Osteoblast (primary cell): ENCODE data around the gene VAMP2. TPM values are rescaled to one million over a fixed set of nuclear protein-coding genes. Genes with fewer than 3 reads are reported as not detected.

Experiments
- DNase-seq: peaks from one replicate; pipeline ENCODE4 v3.0.0; 2011; ENCODE audit warnings: low spot score, mixed read lengths; ENCODE audit not compliant: insufficient read length; ENCODE audit errors: missing footprints
- H2AFZ ChIP-seq: 2 replicates; pipeline ENCODE4 v1.6.0; 2011; ENCODE audit warnings: mild to moderate bottlenecking, low read length
- H3K27ac ChIP-seq: 2 replicates; pipeline ENCODE4 v1.5.1; 2011; ENCODE audit warnings: mild to moderate bottlenecking, low read depth, low read length, moderate library complexity
- H3K27me3 ChIP-seq: 2 replicates; pipeline ENCODE4 v1.6.0; 2012; ENCODE audit warnings: mild to moderate bottlenecking, control low read depth, inconsistent platforms, low read length, moderate library complexity; ENCODE audit not compliant: insufficient read depth
- H3K36me3 ChIP-seq: 2 replicates; pipeline ENCODE4 v1.5.1; 2011; ENCODE audit warnings: mild to moderate bottlenecking, low read length, control low read depth, moderate library complexity; ENCODE audit not compliant: insufficient read depth
- H3K4me1 ChIP-seq: 2 replicates; pipeline ENCODE4 v1.5.1; 2011; ENCODE audit warnings: mild to moderate bottlenecking, low read length, control low read depth, moderate library complexity; ENCODE audit not compliant: insufficient read depth
- H3K4me2 ChIP-seq: 2 replicates; pipeline ENCODE4 v1.6.0; 2011; ENCODE audit warnings: mild to moderate bottlenecking, low read length; ENCODE audit not compliant: insufficient read depth
- H3K4me3 ChIP-seq: fragments of 200-600 bp; sonication (generic); 3 replicates; pipeline ENCODE4 v1.5.1; 2012; ENCODE audit warnings: mild to moderate bottlenecking, low read length, inconsistent platforms; ENCODE audit not compliant: insufficient read depth
- H3K79me2 ChIP-seq: 2 replicates; pipeline ENCODE4 v1.6.0; 2012; ENCODE audit warnings: mild to moderate bottlenecking, low read length, control low read depth, inconsistent platforms; ENCODE audit not compliant: insufficient read depth
- H3K9me3 ChIP-seq: 2 replicates; pipeline ENCODE4 v1.5.1; 2011; ENCODE audit warnings: low read depth, low read length, control low read depth
- H4K20me1 ChIP-seq: 2 replicates; pipeline ENCODE4 v1.6.0; 2012; ENCODE audit warnings: mild to moderate bottlenecking, low read length, control low read depth; ENCODE audit not compliant: insufficient read depth
- CTCF ChIP-seq: IDR thresholded peaks from 2 replicates; pipeline ENCODE4 v1.5.1; 2011; ENCODE audit warnings: mild to moderate bottlenecking, low read depth, low read length, moderate library complexity; ENCODE audit errors: extremely low read depth
- total RNA-seq: library from RNA; depleted of rRNA; stranded (reverse); fragments of >200 nt; gene quantifications from 2 replicates; pipeline ENCODE4 v1.2.3, GENCODE V29; 2012

VAMP2 gene
- total RNA-seq, 1 donor = 5.4 TPM

GRCh38 chr17:8141741-8142140 lies 21.0 kb downstream of the VAMP2 start:
- peaks cover 59% of the 10 kb centered on the region for H3K36me3 ChIP-seq

GRCh38 chr17:8141045-8141444 lies 21.7 kb downstream of the VAMP2 start:
- H3K79me2 ChIP-seq = no peaks in the 10 kb centered on the region
- H3K27ac ChIP-seq = no peak overlapping the region
- TF ChIP-seq CTCF = no peak
- no peak overlapping the region for H2AFZ ChIP-seq
- H3K4me3 ChIP-seq = no peak overlapping the region
- peaks cover 7% of the 10 kb centered on the region for H4K20me1 ChIP-seq
- H3K27me3 ChIP-seq = no peaks in the 10 kb centered on the region
- H3K4me1 ChIP-seq = peaks cover 14% of the 10 kb centered on the region
- no peak overlapping the region for H3K4me2 ChIP-seq
- no peaks in the 10 kb centered on the region for H3K9me3 ChIP-seq
- H3K36me3 ChIP-seq = peaks cover 52% of the 10 kb centered on the region
- DNase-seq = peak; percentile 9

More at GRCh38 chr17:8141741-8142140, 21.0 kb downstream of the VAMP2 start:
- H3K9me3 ChIP-seq = no peaks in the 10 kb centered on the region
- H2AFZ ChIP-seq = no peak overlapping the region
- H3K4me2 ChIP-seq = no peak overlapping the region
- H3K79me2 ChIP-seq = no peaks in the 10 kb centered on the region
- H3K27ac ChIP-seq = no peak overlapping the region
- no peaks in the 10 kb centered on the region for H3K27me3 ChIP-seq
- peak; percentile 45 for DNase-seq
- H3K4me3 ChIP-seq = no peak overlapping the region
- peaks cover 14% of the 10 kb centered on the region for H3K4me1 ChIP-seq
- no peak for TF ChIP-seq CTCF
- peaks cover 13% of the 10 kb centered on the region for H4K20me1 ChIP-seq

- Histone ChIP-seq H3K4me2 (no peak overlapping the region), H3K4me3 (no peak overlapping the region), H3K4me1 (peaks cover 14% of the 10 kb centered on the region), H3K36me3 (peaks cover 45% of the 10 kb centered on the region), H2AFZ (no peak overlapping the region), H3K27ac (no peak overlapping the region), H4K20me1 (peaks cover 7% of the 10 kb centered on the region), H3K9me3 (no peaks in the 10 kb centered on the region), H3K27me3 (no peaks in the 10 kb centered on the region), H3K79me2 (no peaks in the 10 kb centered on the region)
- TF ChIP-seq CTCF = no peak
- peak; percentile 81 for DNase-seq
Measured at GRCh38 chr17:8140065-8141029, 22.4 kb downstream of the VAMP2 start.

GRCh38 chr17:8138672-8139371 lies 23.9 kb downstream of the VAMP2 start:
- Histone ChIP-seq H3K79me2 (no peaks in the 10 kb centered on the region), H3K4me3 (peak overlapping the region; percentile 70), H3K27ac (peak overlapping the region; percentile 87), H3K27me3 (no peaks in the 10 kb centered on the region), H3K36me3 (peaks cover 32% of the 10 kb centered on the region), H3K9me3 (no peaks in the 10 kb centered on the region), H4K20me1 (peaks cover 7% of the 10 kb centered on the region), H2AFZ (peak overlapping the region; percentile 21), H3K4me2 (peak overlapping the region; percentile 84), H3K4me1 (peaks cover 14% of the 10 kb centered on the region)
- TF ChIP-seq CTCF = peak; percentile 96
- peak; percentile 96 for DNase-seq
